Osteoblast (primary cell): ENCODE results near the gene FBXL7. TPM values are rescaled to one million over a fixed set of nuclear protein-coding genes. Genes with fewer than 3 reads are reported as not detected.

Source experiments
- DNase-seq: peaks from one replicate; pipeline ENCODE4 v3.0.0; 2011; ENCODE audit warnings: low spot score, mixed read lengths; ENCODE audit not compliant: insufficient read length; ENCODE audit errors: missing footprints
- H2AFZ ChIP-seq: 2 replicates; pipeline ENCODE4 v1.6.0; 2011; ENCODE audit warnings: mild to moderate bottlenecking, low read length
- H3K27ac ChIP-seq: 2 replicates; pipeline ENCODE4 v1.5.1; 2011; ENCODE audit warnings: mild to moderate bottlenecking, low read depth, low read length, moderate library complexity
- H3K27me3 ChIP-seq: 2 replicates; pipeline ENCODE4 v1.6.0; 2012; ENCODE audit warnings: mild to moderate bottlenecking, control low read depth, inconsistent platforms, low read length, moderate library complexity; ENCODE audit not compliant: insufficient read depth
- H3K36me3 ChIP-seq: 2 replicates; pipeline ENCODE4 v1.5.1; 2011; ENCODE audit warnings: mild to moderate bottlenecking, low read length, control low read depth, moderate library complexity; ENCODE audit not compliant: insufficient read depth
- H3K4me1 ChIP-seq: 2 replicates; pipeline ENCODE4 v1.5.1; 2011; ENCODE audit warnings: mild to moderate bottlenecking, low read length, control low read depth, moderate library complexity; ENCODE audit not compliant: insufficient read depth
- H3K4me2 ChIP-seq: 2 replicates; pipeline ENCODE4 v1.6.0; 2011; ENCODE audit warnings: mild to moderate bottlenecking, low read length; ENCODE audit not compliant: insufficient read depth
- H3K4me3 ChIP-seq: fragments of 200-600 bp; sonication (generic); 3 replicates; pipeline ENCODE4 v1.5.1; 2012; ENCODE audit warnings: mild to moderate bottlenecking, low read length, inconsistent platforms; ENCODE audit not compliant: insufficient read depth
- H3K79me2 ChIP-seq: 2 replicates; pipeline ENCODE4 v1.6.0; 2012; ENCODE audit warnings: mild to moderate bottlenecking, low read length, control low read depth, inconsistent platforms; ENCODE audit not compliant: insufficient read depth
- H3K9me3 ChIP-seq: 2 replicates; pipeline ENCODE4 v1.5.1; 2011; ENCODE audit warnings: low read depth, low read length, control low read depth
- H4K20me1 ChIP-seq: 2 replicates; pipeline ENCODE4 v1.6.0; 2012; ENCODE audit warnings: mild to moderate bottlenecking, low read length, control low read depth; ENCODE audit not compliant: insufficient read depth
- total RNA-seq: library from RNA; depleted of rRNA; stranded (reverse); fragments of >200 nt; gene quantifications from 2 replicates; pipeline ENCODE4 v1.2.3, GENCODE V29; 2012
- TF ChIP-seq, protein P1 (sequence below): IDR thresholded peaks from 2 replicates; pipeline ENCODE4 v1.5.1; 2011; ENCODE audit warnings: mild to moderate bottlenecking, low read depth, low read length, moderate library complexity; ENCODE audit errors: extremely low read depth

The FBXL7 gene
- total RNA-seq, 1 donor = 13.4 TPM

GRCh38 chr5:15638296-15638695 lies 138.3 kb downstream of the FBXL7 start:
- TF ChIP-seq, protein P1, sequence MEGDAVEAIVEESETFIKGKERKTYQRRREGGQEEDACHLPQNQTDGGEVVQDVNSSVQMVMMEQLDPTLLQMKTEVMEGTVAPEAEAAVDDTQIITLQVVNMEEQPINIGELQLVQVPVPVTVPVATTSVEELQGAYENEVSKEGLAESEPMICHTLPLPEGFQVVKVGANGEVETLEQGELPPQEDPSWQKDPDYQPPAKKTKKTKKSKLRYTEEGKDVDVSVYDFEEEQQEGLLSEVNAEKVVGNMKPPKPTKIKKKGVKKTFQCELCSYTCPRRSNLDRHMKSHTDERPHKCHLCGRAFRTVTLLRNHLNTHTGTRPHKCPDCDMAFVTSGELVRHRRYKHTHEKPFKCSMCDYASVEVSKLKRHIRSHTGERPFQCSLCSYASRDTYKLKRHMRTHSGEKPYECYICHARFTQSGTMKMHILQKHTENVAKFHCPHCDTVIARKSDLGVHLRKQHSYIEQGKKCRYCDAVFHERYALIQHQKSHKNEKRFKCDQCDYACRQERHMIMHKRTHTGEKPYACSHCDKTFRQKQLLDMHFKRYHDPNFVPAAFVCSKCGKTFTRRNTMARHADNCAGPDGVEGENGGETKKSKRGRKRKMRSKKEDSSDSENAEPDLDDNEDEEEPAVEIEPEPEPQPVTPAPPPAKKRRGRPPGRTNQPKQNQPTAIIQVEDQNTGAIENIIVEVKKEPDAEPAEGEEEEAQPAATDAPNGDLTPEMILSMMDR = no peak
- H3K4me3 ChIP-seq = no peak overlapping the region

DNA sequence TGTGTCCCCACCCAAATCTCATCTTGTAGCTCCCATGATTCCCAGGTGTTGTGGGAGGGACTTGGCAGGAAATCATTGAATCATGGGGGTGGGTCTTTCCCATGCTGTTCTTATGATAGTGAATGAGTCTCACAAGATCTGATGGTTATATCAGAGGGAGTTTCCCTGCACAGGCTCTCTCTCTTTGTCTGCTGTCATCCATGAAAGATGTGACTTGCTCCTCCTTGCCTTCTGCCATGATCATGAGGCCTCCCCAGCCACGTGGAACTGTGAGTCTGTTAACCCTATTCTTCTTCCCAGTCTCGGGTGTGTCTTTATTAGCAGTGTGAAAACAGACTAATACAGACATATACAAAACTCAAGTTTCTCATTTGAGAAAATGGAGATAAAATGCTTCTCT lies 139.3 kb downstream of the FBXL7 start:
- Histone ChIP-seq H3K9me3 (no peaks in the 10 kb centered on the region), H4K20me1 (peaks cover 6% of the 10 kb centered on the region), H3K4me1 (no peaks in the 10 kb centered on the region), H3K27ac (no peak overlapping the region), H3K4me2 (no peak overlapping the region), H2AFZ (no peak overlapping the region), H3K79me2 (peaks cover 27% of the 10 kb centered on the region), H3K4me3 (no peak overlapping the region), H3K36me3 (no peaks in the 10 kb centered on the region), H3K27me3 (no peaks in the 10 kb centered on the region)
- TF ChIP-seq, protein P1 = no peak
- no peak for DNase-seq

More at GRCh38 chr5:15638296-15638695, 138.3 kb downstream of the FBXL7 start:
- Histone ChIP-seq H3K4me1 (no peaks in the 10 kb centered on the region), H2AFZ (no peak overlapping the region), H3K9me3 (no peaks in the 10 kb centered on the region), H3K27ac (no peak overlapping the region), H3K4me2 (no peak overlapping the region), H3K27me3 (no peaks in the 10 kb centered on the region), H3K36me3 (no peaks in the 10 kb centered on the region), H4K20me1 (peaks cover 6% of the 10 kb centered on the region), H3K79me2 (peaks cover 23% of the 10 kb centered on the region)
- no peak for DNase-seq

- no peak for DNase-seq
- TF ChIP-seq, protein P1 = no peak
- peaks cover 10% of the 10 kb centered on the region for H4K20me1 ChIP-seq
Observed at GRCh38 chr5:15640116-15640515, 140.1 kb downstream of the FBXL7 start.

DNA sequence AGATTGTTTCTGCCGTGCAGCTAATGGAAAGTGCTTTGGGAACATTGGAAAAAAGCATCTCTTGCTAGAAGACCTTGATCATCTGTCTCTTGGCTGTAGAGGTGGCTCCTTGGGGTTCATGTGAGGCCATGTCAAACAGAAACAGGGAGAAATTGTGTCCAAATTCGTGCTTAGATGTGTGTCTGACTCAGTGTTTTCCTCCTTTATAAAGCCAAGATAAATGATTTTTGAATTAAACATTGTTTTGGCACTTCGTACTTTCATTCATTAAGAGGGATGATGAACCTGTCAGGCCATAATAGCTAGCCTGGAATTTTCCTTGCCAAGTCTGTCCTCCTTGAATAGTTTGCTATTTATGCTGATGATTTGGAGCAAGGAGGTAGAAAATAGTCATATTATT lies 143.8 kb downstream of the FBXL7 start:
- Histone ChIP-seq H3K27ac (no peak overlapping the region), H3K36me3 (no peaks in the 10 kb centered on the region), H3K79me2 (peaks cover 35% of the 10 kb centered on the region), H3K9me3 (no peaks in the 10 kb centered on the region), H3K4me3 (no peak overlapping the region), H4K20me1 (peaks cover 11% of the 10 kb centered on the region), H3K27me3 (no peaks in the 10 kb centered on the region), H3K4me2 (no peak overlapping the region), H2AFZ (no peak overlapping the region), H3K4me1 (peaks cover 13% of the 10 kb centered on the region)
- TF ChIP-seq, protein P1 = no peak
- DNase-seq = no peak

More at GRCh38 chr5:15640116-15640515, 140.1 kb downstream of the FBXL7 start:
- Histone ChIP-seq H3K36me3 (no peaks in the 10 kb centered on the region), H3K4me2 (no peak overlapping the region), H3K4me1 (peaks cover 5% of the 10 kb centered on the region), H3K4me3 (no peak overlapping the region), H2AFZ (no peak overlapping the region), H3K27ac (no peak overlapping the region), H3K79me2 (peaks cover 33% of the 10 kb centered on the region), H3K9me3 (no peaks in the 10 kb centered on the region), H3K27me3 (no peaks in the 10 kb centered on the region)
